GM12873 (cell line): ENCODE data around the gene CHRNB1.

Source experiments
- CTCF ChIP-seq: IDR thresholded peaks from 2 replicates; pipeline ENCODE4 v1.5.1; 2012; ENCODE audit warnings: low read depth, mild to moderate bottlenecking, moderate library complexity, low read length, control low read depth; ENCODE audit not compliant: insufficient read depth; ENCODE audit errors: missing control alignments

Gene CHRNB1

GRCh38 chr17:7465597-7466275, 20.9 kb downstream of the CHRNB1 start:
- TF ChIP-seq CTCF: no peak

- TF ChIP-seq CTCF: no peak
These were observed 21.4 kb downstream of the CHRNB1 start for GRCh38 chr17:7466318-7466638.

GRCh38 chr17:7466639-7467341, 21.9 kb downstream of the CHRNB1 start:
- TF ChIP-seq CTCF: no peak

GRCh38 chr17:7467498-7467897, 22.6 kb downstream of the CHRNB1 start:
- no peak for TF ChIP-seq CTCF

GRCh38 chr17:7468290-7468689, 23.4 kb downstream of the CHRNB1 start:
- no peak for TF ChIP-seq CTCF

DNA sequence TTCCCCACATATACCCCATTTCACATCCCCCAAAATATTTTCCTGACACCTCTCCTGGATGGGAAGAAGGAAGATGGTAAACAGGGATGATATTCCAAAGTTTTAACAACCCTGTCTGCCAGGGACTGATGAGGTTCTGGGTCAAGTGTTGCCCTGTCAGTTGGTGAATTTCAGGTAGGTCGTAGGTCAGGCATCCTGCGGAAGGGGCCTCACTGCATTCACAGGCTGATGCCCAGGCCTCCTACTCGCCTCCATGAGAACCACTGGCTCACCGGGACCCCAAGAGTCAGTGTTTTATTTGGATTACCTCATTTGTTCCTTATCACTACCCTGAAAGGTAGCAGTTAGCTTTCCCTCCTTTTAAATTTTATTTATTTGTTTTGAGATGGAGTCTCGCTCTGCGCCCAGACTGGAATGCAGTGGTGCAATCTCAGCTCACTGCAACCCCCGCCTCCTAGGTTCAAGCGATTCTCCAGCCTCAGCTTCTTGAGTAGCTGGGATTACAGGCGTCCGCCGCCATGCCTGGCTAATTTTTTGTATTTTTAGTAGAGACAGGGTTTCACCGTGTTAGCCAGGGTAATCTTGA, 24.0 kb downstream of the CHRNB1 start:
- TF ChIP-seq CTCF: no peak

DNA sequence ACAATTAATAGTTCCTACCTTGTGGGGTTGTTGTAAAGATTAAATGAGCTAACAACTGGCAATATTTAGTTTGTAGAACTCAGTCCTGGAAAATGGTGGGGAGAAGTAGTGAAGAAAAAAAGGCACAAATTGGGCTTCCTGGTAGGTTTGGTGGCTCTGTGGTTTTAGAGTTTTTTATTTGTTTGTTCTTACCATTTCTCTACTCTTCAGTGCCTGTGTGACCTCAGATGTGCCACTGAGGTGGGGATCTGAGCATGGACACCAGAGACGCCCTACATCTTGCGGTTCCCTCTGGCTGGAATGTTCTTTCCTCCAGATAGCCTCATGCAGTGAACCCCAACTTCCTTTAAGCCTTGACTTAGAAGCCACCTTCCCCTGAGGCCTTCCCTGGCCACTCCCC, 26.9 kb downstream of the CHRNB1 start:
- TF ChIP-seq CTCF: no peak
